HG02642 (cell line): ENCODE results near the gene AP2B1.
A peak's percentile ranks its signal among the peaks of the same experiment; 100 is the strongest.
"Not testable (repeated sequence)": the region's sequence is repeated elsewhere in the genome, so short reads cannot be mapped to it uniquely, and the experiment has no call there.

Experiments
- ATAC-seq: cut with Tn5 transposase; IDR thresholded peaks from one replicate; pipeline ENCODE4 v1.9.1; 2021; ENCODE audit warnings: mild to moderate bottlenecking; ENCODE audit not compliant: unreplicated experiment, poor library complexity

The AP2B1 gene

DNA sequence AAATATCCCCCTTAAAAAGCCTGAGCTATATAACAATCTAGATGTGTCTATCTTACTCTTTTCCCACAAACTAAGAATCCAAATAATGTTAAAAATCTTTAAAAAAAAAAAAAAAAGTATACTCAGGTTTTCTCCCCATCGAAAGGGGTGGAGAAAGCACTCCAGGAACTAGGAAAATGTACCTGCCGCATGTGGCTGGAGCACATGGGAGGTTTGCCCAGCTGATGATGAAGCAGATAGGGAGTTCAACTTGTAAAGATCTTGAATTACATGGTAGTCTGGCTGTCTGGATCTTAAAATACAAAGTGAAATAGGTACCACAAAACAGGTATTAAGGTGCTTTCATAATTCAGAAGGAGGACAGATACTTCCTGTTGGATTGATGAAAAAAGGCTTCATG lies 17.7 kb upstream of the AP2B1 start:
- no peak for ATAC-seq

GRCh38 chr17:35575759-35576158 lies 11.4 kb upstream of the AP2B1 start:
- ATAC-seq = no peak

DNA sequence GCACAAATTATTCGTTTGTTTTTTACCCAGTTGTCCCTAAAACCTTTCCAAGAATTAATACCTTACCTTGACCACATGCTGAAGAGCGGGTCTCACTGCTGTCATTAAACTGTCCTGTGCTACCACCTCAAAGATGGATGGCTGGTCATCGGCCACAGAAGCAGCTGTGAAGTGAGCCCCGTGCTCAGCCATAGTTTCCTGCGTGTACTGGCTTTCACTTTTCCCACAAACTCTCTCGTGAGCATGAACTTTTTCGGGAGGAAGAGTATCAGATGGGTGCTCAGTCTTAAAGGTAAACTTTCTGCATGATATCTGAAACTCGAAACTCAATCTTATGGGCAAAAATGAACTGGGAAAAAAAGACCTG lies 9.3 kb upstream of the AP2B1 start:
- no peak for ATAC-seq

DNA sequence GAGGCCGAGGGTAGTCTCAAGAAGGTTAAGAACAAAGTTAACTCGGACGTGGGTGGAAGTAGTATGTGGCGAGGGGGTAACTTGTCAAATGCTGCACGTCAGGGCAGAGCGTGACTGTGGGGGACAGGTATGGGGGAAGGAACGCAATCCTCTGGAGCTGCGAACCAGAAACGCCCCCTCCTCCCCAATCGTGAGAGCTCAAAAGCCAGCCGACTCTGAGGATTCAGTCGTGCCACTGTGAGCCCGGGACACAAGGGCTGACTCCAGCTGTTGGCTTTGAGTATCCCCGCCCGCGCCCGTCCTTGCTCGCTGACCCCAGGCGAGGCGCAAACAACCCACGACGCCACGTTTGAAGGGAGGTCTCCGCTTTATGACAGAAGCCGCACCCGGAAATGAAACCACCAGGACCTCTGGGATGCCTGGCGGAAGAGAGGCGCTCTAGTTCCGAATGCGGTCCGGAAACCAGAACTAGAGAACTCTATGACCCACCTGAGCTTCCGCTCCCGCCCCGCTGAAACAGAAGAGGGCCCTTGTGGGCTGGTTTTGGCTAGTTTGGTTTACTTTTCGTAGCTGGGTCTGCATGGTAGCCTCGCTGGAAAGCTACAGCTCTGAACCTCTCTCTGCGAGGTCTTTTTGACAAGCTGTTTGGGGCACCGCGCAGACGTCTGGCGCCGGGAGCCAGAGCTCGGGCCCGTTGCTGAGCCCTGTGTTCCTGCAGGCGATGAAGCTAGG lies 8.8 kb upstream of the AP2B1 start, which contains the start of gene PEX12:
Gene PEX12, minus strand, starts transcription at position 375 of the 732 bp plus-strand sequence. CDS start 550 bp downstream, outside the sequence.
- ATAC-seq = peak; percentile 89

DNA sequence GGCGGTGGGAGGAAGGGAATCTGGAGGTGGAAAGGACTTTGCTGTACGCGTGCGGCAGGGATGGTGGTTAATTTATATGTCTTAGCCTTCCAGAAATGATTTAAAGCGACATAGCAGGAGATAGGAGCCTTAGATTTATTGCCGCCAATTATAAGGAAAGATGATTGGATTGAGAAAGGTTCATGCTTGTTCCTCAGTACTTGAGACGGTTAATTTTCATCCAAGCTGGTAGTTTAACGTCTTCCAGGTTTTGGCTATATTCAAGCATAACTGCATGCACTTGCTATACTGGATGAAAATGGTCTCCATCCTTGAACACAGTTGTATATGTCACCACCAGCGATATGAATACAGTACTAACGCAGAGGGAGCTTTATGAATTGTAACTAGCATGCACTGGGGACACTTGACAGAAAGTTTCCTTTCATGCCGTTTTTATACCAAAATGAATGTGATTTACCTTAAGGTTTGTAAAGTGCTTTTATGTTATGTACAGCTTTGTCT lies 8.1 kb upstream of the AP2B1 start:
- no peak for ATAC-seq

- ATAC-seq = no peak
These were observed 3.1 kb upstream of the AP2B1 start for GRCh38 chr17:35584061-35584460.

DNA sequence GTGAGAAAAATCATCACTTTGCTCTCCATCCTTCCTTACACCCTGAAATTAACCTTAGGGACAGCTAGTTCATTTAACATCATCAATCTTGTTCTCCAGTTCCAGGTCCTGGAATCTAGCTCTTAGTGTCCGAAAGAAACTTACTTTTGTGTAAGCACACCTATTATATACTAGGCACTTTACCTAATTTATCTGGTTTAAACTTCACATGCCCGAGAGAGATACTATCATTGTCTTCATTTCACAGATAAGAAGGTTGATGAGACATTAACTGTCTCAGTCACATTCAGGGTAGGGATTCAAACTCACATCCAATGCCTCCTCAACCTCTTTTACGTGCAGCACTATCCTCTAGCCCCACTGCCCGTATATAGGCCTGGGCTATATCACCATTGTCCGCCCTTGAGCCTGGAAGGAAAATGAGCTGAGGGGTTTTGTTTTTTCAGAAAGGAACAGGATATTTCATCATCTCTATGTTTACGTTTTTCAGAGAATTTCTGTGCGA lies 501 bp upstream of the AP2B1 start:
- ATAC-seq = peak; percentile 16

- no peak for ATAC-seq
These were observed 1.2 kb downstream of the AP2B1 start for GRCh38 chr17:35588196-35588920.

- no peak for ATAC-seq
These were observed 8.9 kb downstream of the AP2B1 start for GRCh38 chr17:35596072-35596471.

DNA sequence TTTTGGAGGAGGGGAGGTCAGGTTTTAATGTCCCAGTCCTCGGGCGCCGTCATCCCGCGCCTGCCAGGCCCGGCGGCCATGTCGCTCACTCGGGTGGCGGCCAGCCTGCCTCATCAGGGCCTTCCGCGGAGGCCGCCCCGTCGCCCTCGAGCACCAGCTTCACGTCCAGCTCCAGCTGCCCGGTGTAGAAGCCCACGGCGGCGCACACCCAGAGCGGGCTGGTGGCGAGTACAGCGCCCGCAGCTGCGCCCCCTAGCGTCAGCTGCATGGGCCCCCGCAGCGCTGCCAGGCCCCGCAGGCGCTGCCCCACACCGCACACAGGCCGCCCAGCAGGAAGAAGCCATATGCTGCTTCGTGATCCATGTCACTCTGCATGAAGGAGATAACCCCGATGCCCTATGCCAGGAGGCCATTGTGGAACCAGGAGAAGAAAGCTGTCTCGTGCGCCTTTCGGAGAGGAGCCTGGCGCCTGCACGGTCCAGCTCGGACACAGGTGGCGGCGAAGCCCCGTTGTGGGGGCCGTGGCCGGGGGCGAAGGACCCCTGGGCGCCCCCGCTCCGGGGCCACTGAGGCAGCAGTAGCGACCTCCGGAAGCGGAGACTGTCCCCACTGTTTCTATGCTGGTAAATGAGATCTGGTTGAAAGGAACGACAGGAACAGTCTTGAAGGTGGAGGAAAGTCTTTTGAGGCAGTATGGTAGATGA lies 9.6 kb downstream of the AP2B1 start:
- ATAC-seq = no peak

DNA sequence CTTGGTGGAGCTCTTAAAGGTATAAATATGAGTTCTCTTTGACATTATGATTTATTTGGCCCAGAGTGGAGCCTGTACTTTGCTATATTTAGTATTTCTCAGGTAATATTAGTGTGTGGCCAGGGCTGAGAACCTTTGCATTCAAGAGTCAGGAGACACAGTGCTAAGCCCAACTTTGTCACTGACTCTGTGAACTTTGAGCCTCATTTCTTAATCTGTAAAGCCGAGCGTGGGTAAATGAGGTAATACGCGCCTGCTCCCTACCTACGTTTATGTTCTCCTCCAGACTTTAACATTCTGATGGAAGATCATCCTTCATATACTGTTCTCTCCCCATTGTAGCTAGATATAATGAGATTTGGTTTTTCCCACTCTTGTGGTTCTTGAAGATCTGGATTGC lies 10.5 kb downstream of the AP2B1 start:
- ATAC-seq = no peak

GRCh38 chr17:35603674-35604073 lies 16.6 kb downstream of the AP2B1 start:
- ATAC-seq = no peak

DNA sequence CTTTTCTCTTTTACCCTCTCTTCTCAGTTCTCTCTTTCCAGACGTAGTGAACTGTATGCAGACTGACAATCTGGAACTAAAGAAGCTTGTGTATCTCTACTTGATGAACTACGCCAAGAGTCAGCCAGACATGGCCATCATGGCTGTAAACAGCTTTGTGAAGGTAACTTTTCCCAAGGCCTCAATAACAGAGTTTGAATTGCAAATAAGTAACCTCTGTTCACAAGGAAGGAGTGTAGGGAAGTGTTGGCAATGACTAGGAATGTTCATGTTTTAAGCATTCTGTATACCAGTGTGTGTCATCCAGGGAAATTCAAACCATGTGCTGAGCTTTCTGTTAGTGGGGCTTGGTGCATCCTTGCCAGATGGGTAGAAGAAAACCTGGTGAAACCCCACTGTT lies 18.6 kb downstream of the AP2B1 start:
- ATAC-seq = no peak

- ATAC-seq = no peak
These were observed 20.2 kb downstream of the AP2B1 start for GRCh38 chr17:35607239-35607847.

GRCh38 chr17:35609831-35610230 lies 22.7 kb downstream of the AP2B1 start:
- no peak for ATAC-seq

DNA sequence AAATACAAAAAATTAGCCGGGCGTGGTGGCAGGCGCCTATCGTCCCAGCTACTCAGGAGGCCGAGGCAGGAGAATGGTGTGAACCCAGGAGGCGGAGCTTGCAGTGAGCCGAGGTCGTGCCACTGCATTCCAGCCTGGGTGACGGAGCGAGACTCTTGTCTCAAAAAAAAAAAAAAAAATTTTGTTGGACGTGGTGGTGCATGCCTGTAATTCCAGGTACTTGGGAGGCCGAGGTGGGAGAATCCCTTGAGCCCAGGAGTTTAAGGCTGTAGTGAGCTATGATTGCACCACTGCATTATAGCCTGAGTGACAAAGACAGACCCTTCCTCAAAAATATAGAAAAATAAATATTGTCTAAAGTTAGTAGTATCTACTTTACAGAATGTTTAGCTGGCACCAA lies 23.6 kb downstream of the AP2B1 start:
- ATAC-seq = not testable (repeated sequence)

GRCh38 chr17:35612924-35613521 lies 25.9 kb downstream of the AP2B1 start:
- ATAC-seq = no peak

DNA sequence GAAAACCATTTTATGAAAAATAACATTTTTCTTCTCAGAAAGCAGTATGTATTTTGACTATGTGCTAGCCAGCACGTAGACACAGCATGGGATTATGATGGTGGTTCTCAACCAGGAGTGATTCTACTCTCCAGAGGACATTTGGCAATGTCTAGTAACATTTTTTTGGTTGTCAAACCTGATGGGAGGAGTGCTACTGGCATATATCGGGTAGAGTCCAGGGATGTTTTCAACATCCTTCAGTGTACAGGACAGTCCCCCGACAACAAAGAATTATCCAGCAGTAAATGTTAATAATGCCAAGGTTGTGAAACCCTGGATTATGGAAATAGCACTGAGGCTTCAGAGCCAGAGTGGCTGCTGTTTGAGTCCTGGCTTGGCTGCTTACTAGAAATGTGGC lies 27.7 kb downstream of the AP2B1 start:
- ATAC-seq = no peak

DNA sequence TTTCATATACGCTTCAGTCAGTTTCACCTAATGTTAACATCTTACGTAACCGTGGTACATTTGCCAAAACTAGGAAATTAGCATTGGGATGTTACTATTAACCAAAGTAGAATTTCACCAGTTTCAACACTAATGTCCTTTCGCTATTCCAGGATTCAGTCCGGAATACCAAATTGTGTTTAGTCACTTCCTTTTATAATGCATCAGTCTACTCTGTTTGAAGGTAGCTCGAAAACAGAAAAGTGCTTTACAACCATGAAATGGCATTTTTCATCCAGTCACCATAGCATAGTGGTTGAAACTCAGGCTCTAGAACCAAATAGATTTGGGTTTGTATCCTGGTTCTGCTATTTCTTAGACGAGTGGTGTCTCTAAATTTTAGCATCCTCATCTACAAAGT lies 29.4 kb downstream of the AP2B1 start:
- no peak for ATAC-seq

- no peak for ATAC-seq
These were observed 30.4 kb downstream of the AP2B1 start for GRCh38 chr17:35617505-35617904.
